HepG2 (cell line): ENCODE data around the gene CNP. TPM values are rescaled to one million over a fixed set of nuclear protein-coding genes. Genes with fewer than 3 reads are reported as not detected.

Source experiments
- IRF9 ChIP-seq: sonication (generic); formaldehyde crosslinking; IDR thresholded peaks from 2 replicates; pipeline ENCODE4 v1.8.0; 2022; ENCODE audit warnings: missing genetic modification reagents, mild to moderate bottlenecking, borderline replicate concordance
- KDM1A ChIP-seq: IDR thresholded peaks from 2 replicates; pipeline ENCODE4 v1.6.1; 2016; ENCODE audit warnings: missing compliant biosample characterization
- KLF6 ChIP-seq: IDR thresholded peaks from 2 replicates; pipeline ENCODE4 v1.8.0; 2016; ENCODE audit warnings: missing biosample characterization, missing genetic modification reagents
- KMT2A ChIP-seq: sonication (generic); formaldehyde crosslinking; IDR thresholded peaks from 2 replicates; pipeline ENCODE4 v1.4.0; 2020; ENCODE audit warnings: missing genetic modification reagents
- MXD4 ChIP-seq: IDR thresholded peaks from 2 replicates; pipeline ENCODE4 v1.6.1; 2016; ENCODE audit warnings: mild to moderate bottlenecking, missing biosample characterization, missing genetic modification reagents
- NCOA5 ChIP-seq: sonication (generic); formaldehyde crosslinking; IDR thresholded peaks from 2 replicates; pipeline ENCODE4 v1.4.0; 2020; ENCODE audit warnings: missing genetic modification reagents
- NR2F6 ChIP-seq, 2 experiments: IDR thresholded peaks; 2 replicates each; pipeline ENCODE4 v1.6.1; 2016; ENCODE audit warnings: antibody characterized with exemption in 1 of 2, mild to moderate bottlenecking in 1 of 2
- PAWR ChIP-seq: sonication (generic); formaldehyde crosslinking; IDR thresholded peaks from 2 replicates; pipeline ENCODE4 v1.4.0; 2020; ENCODE audit warnings: missing genetic modification reagents, mild to moderate bottlenecking, borderline replicate concordance
- SMAD3 ChIP-seq: sonication (generic); formaldehyde crosslinking; IDR thresholded peaks from 2 replicates; pipeline ENCODE4 v1.4.0; 2020; ENCODE audit warnings: missing genetic modification reagents
- SNAPC5 ChIP-seq: sonication (generic); formaldehyde crosslinking; IDR thresholded peaks from 2 replicates; pipeline ENCODE4 v1.8.1; 2023; ENCODE audit warnings: mild to moderate bottlenecking, missing genetic modification reagents, borderline replicate concordance
- SYNCRIP ChIP-seq: fragments of 200-400 bp; formaldehyde crosslinking; IDR thresholded peaks from 2 replicates; pipeline ENCODE4 v1.6.1; 2018; ENCODE audit warnings: mild to moderate bottlenecking, low read depth, low read length; ENCODE audit not compliant: insufficient read depth
- ZBTB7A ChIP-seq: sonication (generic); formaldehyde crosslinking; IDR thresholded peaks from 2 replicates; pipeline ENCODE4 v1.8.0; 2022; ENCODE audit warnings: mild to moderate bottlenecking, missing genetic modification reagents
- ZMAT3 ChIP-seq: sonication (generic); formaldehyde crosslinking; conservative IDR thresholded peaks from 2 replicates; pipeline ENCODE4 v1.7.0; 2021; ENCODE audit warnings: missing genetic modification reagents
- ZNF230 ChIP-seq: sonication (generic); formaldehyde crosslinking; IDR thresholded peaks from 2 replicates; pipeline ENCODE4 v1.4.0; 2020; ENCODE audit warnings: mild to moderate bottlenecking, missing genetic modification reagents
- ZNF256 ChIP-seq: sonication (generic); formaldehyde crosslinking; conservative IDR thresholded peaks from 2 replicates; pipeline ENCODE4 v1.4.0; 2020; ENCODE audit warnings: missing genetic modification reagents
- ZNF264 ChIP-seq: sonication (generic); formaldehyde crosslinking; IDR thresholded peaks from 2 replicates; pipeline ENCODE4 v1.4.0; 2020; ENCODE audit warnings: missing genetic modification reagents
- ZNF615 ChIP-seq: sonication (generic); formaldehyde crosslinking; IDR thresholded peaks from 2 replicates; pipeline ENCODE4 v1.5.0; 2020; ENCODE audit warnings: mild to moderate bottlenecking, missing genetic modification reagents, borderline replicate concordance
- ZNF691 ChIP-seq: sonication (generic); formaldehyde crosslinking; IDR thresholded peaks from 2 replicates; pipeline ENCODE4 v1.4.0; 2020; ENCODE audit warnings: missing genetic modification reagents, low read depth, mild to moderate bottlenecking, borderline replicate concordance
- ZNF768 ChIP-seq: sonication (generic); formaldehyde crosslinking; IDR thresholded peaks from 2 replicates; pipeline ENCODE4 v1.4.0; 2020; ENCODE audit warnings: missing genetic modification reagents
- ZNF784 ChIP-seq: sonication (generic); formaldehyde crosslinking; IDR thresholded peaks from 2 replicates; pipeline ENCODE4 v1.5.1; 2020; ENCODE audit warnings: missing genetic modification reagents, mild to moderate bottlenecking, borderline replicate concordance
- ZNF878 ChIP-seq: sonication (generic); formaldehyde crosslinking; IDR thresholded peaks from 2 replicates; pipeline ENCODE4 v1.8.1; 2023; ENCODE audit warnings: mild to moderate bottlenecking, missing genetic modification reagents, moderate library complexity
- polyA plus RNA-seq, 8 experiments: library from polyadenylated mRNA; depleted of rRNA in 3 of 8; stranded (reverse) in 7 of 8; unstranded in 1 of 8; fragments of >200 nt; fragmentation: Illumina TruSeq in 4 of 8; extraction: Trizol in 4 of 8; gene quantifications; 2 replicates each; pipeline versions ENCODE4 v1.2.1 to v1.2.3, GENCODE V29; 2011 to 2016; ENCODE audit warnings: low read depth in 4 of 8, missing spikeins in 1 of 8, mixed read lengths in 1 of 8; ENCODE audit not compliant: insufficient read depth in 1 of 8
- total RNA-seq, 5 experiments: library from RNA; depleted of rRNA; stranded (reverse); fragments of >200 nt; fragmentation: Illumina TruSeq; extraction: Trizol; gene quantifications; 2 replicates each; pipeline ENCODE4 v1.2.3, GENCODE V29; 2016; ENCODE audit warnings: low read depth in 1 of 5
- TF ChIP-seq, protein P1 (sequence below): sonication (generic); formaldehyde crosslinking; IDR thresholded peaks from 2 replicates; pipeline ENCODE4 v1.4.0; 2020; ENCODE audit warnings: missing genetic modification reagents, borderline replicate concordance
- TF ChIP-seq, protein P2 (sequence below): IDR thresholded peaks from 2 replicates; pipeline ENCODE4 v1.6.1; 2016; ENCODE audit warnings: missing compliant biosample characterization, missing genetic modification reagents, borderline replicate concordance

Gene CNP
- total and polyA plus RNA-seq, 2 of the 13 experiments (the other 11 are each of a cell fraction or from before 2014, with no cell fraction given), result 97.2 to 161 TPM

GRCh38 chr17:41917679-41918313, 48.8 kb upstream of the CNP start (continued):
- TF ChIP-seq ZNF784 (CRISPR knock-in tag), result no peak
- TF ChIP-seq SMAD3, result no peak
- TF ChIP-seq ZMAT3 (CRISPR knock-in tag), result no peak
- TF ChIP-seq ZNF768 (CRISPR knock-in tag), result no peak
- no peak for TF ChIP-seq SNAPC5 (CRISPR knock-in tag)
- no peak for TF ChIP-seq NR2F6 (IDR thresholded peaks at IDR 0.05)
- no peak for TF ChIP-seq NR2F6 (CRISPR knock-in tag; IDR thresholded peaks at IDR 0.05)
- TF ChIP-seq, protein P1, sequence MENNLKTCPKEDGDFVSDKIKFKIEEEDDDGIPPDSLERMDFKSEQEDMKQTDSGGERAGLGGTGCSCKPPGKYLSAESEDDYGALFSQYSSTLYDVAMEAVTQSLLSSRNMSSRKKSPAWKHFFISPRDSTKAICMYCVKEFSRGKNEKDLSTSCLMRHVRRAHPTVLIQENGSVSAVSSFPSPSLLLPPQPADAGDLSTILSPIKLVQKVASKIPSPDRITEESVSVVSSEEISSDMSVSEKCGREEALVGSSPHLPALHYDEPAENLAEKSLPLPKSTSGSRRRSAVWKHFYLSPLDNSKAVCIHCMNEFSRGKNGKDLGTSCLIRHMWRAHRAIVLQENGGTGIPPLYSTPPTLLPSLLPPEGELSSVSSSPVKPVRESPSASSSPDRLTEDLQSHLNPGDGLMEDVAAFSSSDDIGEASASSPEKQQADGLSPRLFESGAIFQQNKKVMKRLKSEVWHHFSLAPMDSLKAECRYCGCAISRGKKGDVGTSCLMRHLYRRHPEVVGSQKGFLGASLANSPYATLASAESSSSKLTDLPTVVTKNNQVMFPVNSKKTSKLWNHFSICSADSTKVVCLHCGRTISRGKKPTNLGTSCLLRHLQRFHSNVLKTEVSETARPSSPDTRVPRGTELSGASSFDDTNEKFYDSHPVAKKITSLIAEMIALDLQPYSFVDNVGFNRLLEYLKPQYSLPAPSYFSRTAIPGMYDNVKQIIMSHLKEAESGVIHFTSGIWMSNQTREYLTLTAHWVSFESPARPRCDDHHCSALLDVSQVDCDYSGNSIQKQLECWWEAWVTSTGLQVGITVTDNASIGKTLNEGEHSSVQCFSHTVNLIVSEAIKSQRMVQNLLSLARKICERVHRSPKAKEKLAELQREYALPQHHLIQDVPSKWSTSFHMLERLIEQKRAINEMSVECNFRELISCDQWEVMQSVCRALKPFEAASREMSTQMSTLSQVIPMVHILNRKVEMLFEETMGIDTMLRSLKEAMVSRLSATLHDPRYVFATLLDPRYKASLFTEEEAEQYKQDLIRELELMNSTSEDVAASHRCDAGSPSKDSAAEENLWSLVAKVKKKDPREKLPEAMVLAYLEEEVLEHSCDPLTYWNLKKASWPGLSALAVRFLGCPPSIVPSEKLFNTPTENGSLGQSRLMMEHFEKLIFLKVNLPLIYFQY (CRISPR knock-in tag), result no peak
- peak; percentile 34; the same call in 1 of the 2 replicates for TF ChIP-seq IRF9 (CRISPR knock-in tag)
- no peak for TF ChIP-seq KDM1A (CRISPR knock-in tag)
- TF ChIP-seq, protein P2, sequence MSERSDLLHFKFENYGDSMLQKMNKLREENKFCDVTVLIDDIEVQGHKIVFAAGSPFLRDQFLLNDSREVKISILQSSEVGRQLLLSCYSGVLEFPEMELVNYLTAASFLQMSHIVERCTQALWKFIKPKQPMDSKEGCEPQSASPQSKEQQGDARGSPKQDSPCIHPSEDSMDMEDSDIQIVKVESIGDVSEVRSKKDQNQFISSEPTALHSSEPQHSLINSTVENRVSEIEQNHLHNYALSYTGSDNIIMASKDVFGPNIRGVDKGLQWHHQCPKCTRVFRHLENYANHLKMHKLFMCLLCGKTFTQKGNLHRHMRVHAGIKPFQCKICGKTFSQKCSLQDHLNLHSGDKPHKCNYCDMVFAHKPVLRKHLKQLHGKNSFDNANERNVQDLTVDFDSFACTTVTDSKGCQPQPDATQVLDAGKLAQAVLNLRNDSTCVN (CRISPR knock-in tag), result no peak
- TF ChIP-seq ZNF691 (CRISPR knock-in tag), result 0 out of 2 replicates have a peak, but pooled peaks have one; percentile 47
- TF ChIP-seq SYNCRIP, result no peak
- no peak for TF ChIP-seq NCOA5 (CRISPR knock-in tag)
- TF ChIP-seq ZBTB7A (CRISPR knock-in tag), result no peak; the same call in 1 of the 2 replicates
- TF ChIP-seq ZNF264 (CRISPR knock-in tag), result no peak
- no peak for TF ChIP-seq ZNF230 (CRISPR knock-in tag)
- TF ChIP-seq ZNF256 (CRISPR knock-in tag), result no peak; the same call in 1 of the 2 replicates
- no peak for TF ChIP-seq KLF6 (CRISPR knock-in tag)
- no peak for TF ChIP-seq KMT2A (CRISPR knock-in tag)
- no peak for TF ChIP-seq MXD4 (CRISPR knock-in tag)
- no peak for TF ChIP-seq ZNF878 (CRISPR knock-in tag)
- no peak for TF ChIP-seq PAWR
- TF ChIP-seq ZNF615 (CRISPR knock-in tag), result no peak
